KMS-11 (cell line): Measurements from ENCODE around the gene LARP4B.

ENCODE experiments used
- H2AFZ ChIP-seq: fragments of 200-600 bp; sonication (generic); 2 replicates; pipeline ENCODE4 v1.6.1; 2016; ENCODE audit warnings: antibody characterized with exemption, mixed run types, low read depth
- H3K27ac ChIP-seq: fragments of 200-600 bp; sonication (generic); 2 replicates; pipeline ENCODE4 v1.6.1; 2016; ENCODE audit warnings: mild to moderate bottlenecking, mixed run types
- H3K27me3 ChIP-seq: fragments of 200-600 bp; sonication (generic); 2 replicates; pipeline ENCODE4 v1.6.1; 2017; ENCODE audit warnings: mild to moderate bottlenecking, low read depth, mixed run types, moderate library complexity; ENCODE audit not compliant: insufficient read depth
- H3K36me3 ChIP-seq: fragments of 200-600 bp; sonication (generic); 2 replicates; pipeline ENCODE4 v1.6.1; 2017; ENCODE audit warnings: mild to moderate bottlenecking, mixed run types; ENCODE audit not compliant: insufficient read depth
- H3K4me1 ChIP-seq: fragments of 200-600 bp; sonication (generic); 2 replicates; pipeline ENCODE4 v1.6.1; 2016; ENCODE audit warnings: mild to moderate bottlenecking, low read depth, mixed run types; ENCODE audit not compliant: poor library complexity, severe bottlenecking
- H3K4me2 ChIP-seq: fragments of 200-600 bp; sonication (generic); 2 replicates; pipeline ENCODE4 v1.7.0; 2016; ENCODE audit warnings: mild to moderate bottlenecking, mixed run types
- H3K4me3 ChIP-seq: fragments of 200-600 bp; sonication (generic); IDR thresholded peaks from 2 replicates; pipeline ENCODE4 v1.6.1; 2017; ENCODE audit warnings: low read depth, low read length, mixed read lengths; ENCODE audit not compliant: insufficient read depth
- H3K79me2 ChIP-seq: fragments of 200-600 bp; sonication (generic); 2 replicates; pipeline ENCODE4 v1.6.1; 2016; ENCODE audit warnings: low read depth, mixed run types; ENCODE audit not compliant: insufficient read depth
- H3K9ac ChIP-seq: fragments of 200-600 bp; sonication (generic); 2 replicates; pipeline ENCODE4 v1.6.1; 2016; ENCODE audit warnings: mild to moderate bottlenecking, mixed run types
- H4K20me1 ChIP-seq: fragments of 200-600 bp; sonication (generic); 2 replicates; pipeline ENCODE4 v1.6.1; 2016; ENCODE audit warnings: mild to moderate bottlenecking, mixed run types; ENCODE audit not compliant: insufficient read depth
- CTCF ChIP-seq: fragments of 200-600 bp; sonication (generic); conservative IDR thresholded peaks from 2 replicates; pipeline ENCODE4 v1.6.1; 2017; ENCODE audit warnings: low read depth, mild to moderate bottlenecking, antibody characterized with exemption, low read length, moderate library complexity, mixed read lengths

Gene LARP4B

DNA sequence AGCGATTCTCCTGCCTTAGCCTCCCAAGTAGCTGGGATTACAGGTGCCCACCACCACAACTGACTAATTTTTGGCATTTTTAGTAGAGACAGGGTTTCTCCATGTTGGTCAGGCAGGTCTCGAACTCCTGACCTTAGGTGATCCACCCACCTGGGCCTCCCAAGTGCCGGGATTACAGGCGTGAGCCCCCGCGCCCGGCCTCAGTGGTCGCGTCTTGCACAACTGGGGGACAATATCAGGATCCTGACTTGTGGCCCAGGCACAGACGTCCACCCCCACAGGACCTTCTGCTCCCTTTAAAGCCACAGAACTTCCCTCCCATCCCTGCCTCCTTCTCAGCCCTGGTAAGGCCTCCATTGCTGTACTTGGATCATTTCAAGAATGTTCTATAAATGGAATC is 16.8 kb upstream of the LARP4B start:
- Histone ChIP-seq H3K4me1 (no peaks in the 10 kb centered on the region), H3K4me2 (no peak overlapping the region), H3K27ac (no peak overlapping the region), H3K79me2 (no peaks in the 10 kb centered on the region), H3K9ac (no peak overlapping the region), H4K20me1 (no peaks in the 10 kb centered on the region), H2AFZ (no peak overlapping the region), H3K27me3 (no peaks in the 10 kb centered on the region), H3K36me3 (no peaks in the 10 kb centered on the region), H3K4me3 (no peak overlapping the region)
- no peak for TF ChIP-seq CTCF

DNA sequence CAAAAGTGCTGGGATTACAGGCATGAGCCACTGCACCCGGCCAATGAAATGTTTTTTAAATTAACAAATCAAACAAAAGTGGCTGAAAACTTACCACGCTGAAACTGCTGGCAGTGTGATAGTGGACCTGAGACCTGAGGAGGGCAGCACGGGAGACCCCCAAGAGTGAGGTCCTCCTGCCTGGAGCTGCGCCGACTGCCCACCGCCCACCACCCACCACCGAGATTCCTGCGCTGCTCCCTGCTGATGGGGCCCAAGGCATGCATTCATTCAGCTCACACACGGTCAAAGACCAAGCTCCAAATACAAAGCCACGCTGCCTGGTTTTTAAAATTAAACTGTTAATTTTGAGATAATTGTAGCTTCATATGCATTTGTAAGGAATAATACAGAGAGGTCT is 16.4 kb upstream of the LARP4B start:
- no peaks in the 10 kb centered on the region for H3K27me3 ChIP-seq
- no peak overlapping the region for H3K4me2 ChIP-seq

DNA sequence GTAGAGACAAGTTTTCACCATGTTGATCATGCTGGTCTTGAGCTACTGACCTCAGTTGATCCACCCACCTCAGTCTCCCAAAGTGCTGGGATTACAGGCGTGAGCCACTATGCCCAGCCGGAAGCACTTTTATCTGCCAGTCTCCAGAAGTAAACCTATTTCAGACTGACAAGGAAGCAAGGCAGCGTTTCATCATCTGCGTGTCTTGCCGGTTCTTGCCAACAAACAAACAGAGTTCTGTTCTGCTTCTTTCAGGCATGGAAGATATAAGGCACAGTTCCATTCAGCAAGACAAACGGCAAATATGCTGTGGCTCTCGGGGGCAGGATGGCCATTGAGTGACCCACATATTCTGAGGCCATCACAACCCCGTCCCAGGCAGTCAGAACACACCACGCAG is 15.5 kb upstream of the LARP4B start:
- H3K36me3 ChIP-seq: no peaks in the 10 kb centered on the region
- no peaks in the 10 kb centered on the region for H3K4me1 ChIP-seq
- no peaks in the 10 kb centered on the region for H3K27me3 ChIP-seq
- no peak overlapping the region for H3K27ac ChIP-seq
- H3K4me2 ChIP-seq: no peak overlapping the region
- no peak overlapping the region for H2AFZ ChIP-seq
- H3K79me2 ChIP-seq: no peaks in the 10 kb centered on the region
- no peak overlapping the region for H3K4me3 ChIP-seq
- no peak overlapping the region for H3K9ac ChIP-seq
- no peaks in the 10 kb centered on the region for H4K20me1 ChIP-seq
- TF ChIP-seq CTCF: no peak

More for the DNA sequence above, 16.4 kb upstream of the LARP4B start:
- Histone ChIP-seq H3K4me3 (no peak overlapping the region), H3K4me1 (no peaks in the 10 kb centered on the region), H3K79me2 (no peaks in the 10 kb centered on the region), H4K20me1 (no peaks in the 10 kb centered on the region), H3K9ac (no peak overlapping the region), H3K36me3 (no peaks in the 10 kb centered on the region), H3K27ac (no peak overlapping the region), H2AFZ (no peak overlapping the region)
- no peak for TF ChIP-seq CTCF

DNA sequence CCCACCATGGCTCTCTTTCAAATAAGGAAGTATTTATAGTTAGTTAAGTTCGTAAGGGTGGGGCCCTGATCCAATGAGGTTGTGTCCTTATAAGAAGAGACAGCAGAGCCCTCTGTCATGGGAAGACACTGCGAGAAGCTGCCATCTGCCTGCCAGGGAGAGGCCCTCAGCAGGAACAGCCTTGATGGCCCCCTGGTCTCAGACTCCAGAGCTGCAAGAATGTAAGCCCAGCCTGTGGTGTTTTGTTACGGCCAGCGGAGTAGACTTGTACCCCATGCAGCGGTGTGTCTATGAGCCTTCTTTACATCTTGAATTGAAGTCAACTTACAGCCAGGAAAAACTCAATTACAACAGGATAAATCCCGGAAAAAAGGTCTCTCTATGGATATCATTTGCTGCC is 14.3 kb upstream of the LARP4B start:
- Histone ChIP-seq H3K36me3 (no peaks in the 10 kb centered on the region), H3K4me1 (no peaks in the 10 kb centered on the region), H4K20me1 (no peaks in the 10 kb centered on the region), H3K79me2 (no peaks in the 10 kb centered on the region), H3K27me3 (no peaks in the 10 kb centered on the region), H3K27ac (no peak overlapping the region), H3K4me3 (no peak overlapping the region), H3K4me2 (no peak overlapping the region), H2AFZ (no peak overlapping the region), H3K9ac (no peak overlapping the region)
- TF ChIP-seq CTCF: no peak
